HG02884 (cell line): ENCODE results near the gene TYW5.
A peak's percentile ranks its signal among the peaks of the same experiment; 100 is the strongest.
"Not testable (repeated sequence)": the region's sequence is repeated elsewhere in the genome, so short reads cannot be mapped to it uniquely, and the experiment has no call there.

Experiments
- ATAC-seq: cut with Tn5 transposase; IDR thresholded peaks from one replicate; pipeline ENCODE4 v1.9.1; 2021; ENCODE audit warnings: mild to moderate bottlenecking, moderate library complexity; ENCODE audit not compliant: unreplicated experiment

The TYW5 gene

GRCh38 chr2:199923924-199924323 is 31.4 kb downstream of the TYW5 start:
- no peak for ATAC-seq

- no peak for ATAC-seq
Measured at GRCh38 chr2:199922856-199923255, 32.4 kb downstream of the TYW5 start.

GRCh38 chr2:199916980-199917379 is 38.3 kb downstream of the TYW5 start:
- no peak for ATAC-seq

GRCh38 chr2:199914372-199914958 is 40.8 kb downstream of the TYW5 start:
- ATAC-seq = no peak

GRCh38 chr2:199912553-199913114 is 42.7 kb downstream of the TYW5 start:
- not testable (repeated sequence) for ATAC-seq

GRCh38 chr2:199911877-199912161 is 43.5 kb downstream of the TYW5 start:
- no peak for ATAC-seq

GRCh38 chr2:199911052-199911876 is 44.0 kb downstream of the TYW5 start, which contains the start of gene C2orf69:
TSS of gene C2orf69 (plus strand) at chr2:199911293. CDS start at chr2:199911439, 146 bp downstream.
- ATAC-seq = peak; percentile 80

- no peak for ATAC-seq
Measured at GRCh38 chr2:199910338-199911051, 44.8 kb downstream of the TYW5 start.

- no peak for ATAC-seq
Measured at GRCh38 chr2:199907008-199907714, 48.1 kb downstream of the TYW5 start.

GRCh38 chr2:199903111-199903510 is 52.2 kb downstream of the TYW5 start:
- no peak for ATAC-seq

- ATAC-seq = no peak
Measured at GRCh38 chr2:199902486-199903110, 52.7 kb downstream of the TYW5 start.

GRCh38 chr2:199901942-199902341 is 53.3 kb downstream of the TYW5 start:
- ATAC-seq = no peak

- ATAC-seq = no peak
Measured at GRCh38 chr2:199896617-199897016, 58.7 kb downstream of the TYW5 start.

GRCh38 chr2:199895406-199895805 is 59.9 kb downstream of the TYW5 start:
- no peak for ATAC-seq

- ATAC-seq = no peak
Measured at GRCh38 chr2:199883474-199884212, 71.6 kb downstream of the TYW5 start.

GRCh38 chr2:199882667-199883066 is 72.6 kb downstream of the TYW5 start:
- ATAC-seq = no peak
